ENCODE results near the gene BSCL2.

- TF ChIP-seq, protein P1, sequence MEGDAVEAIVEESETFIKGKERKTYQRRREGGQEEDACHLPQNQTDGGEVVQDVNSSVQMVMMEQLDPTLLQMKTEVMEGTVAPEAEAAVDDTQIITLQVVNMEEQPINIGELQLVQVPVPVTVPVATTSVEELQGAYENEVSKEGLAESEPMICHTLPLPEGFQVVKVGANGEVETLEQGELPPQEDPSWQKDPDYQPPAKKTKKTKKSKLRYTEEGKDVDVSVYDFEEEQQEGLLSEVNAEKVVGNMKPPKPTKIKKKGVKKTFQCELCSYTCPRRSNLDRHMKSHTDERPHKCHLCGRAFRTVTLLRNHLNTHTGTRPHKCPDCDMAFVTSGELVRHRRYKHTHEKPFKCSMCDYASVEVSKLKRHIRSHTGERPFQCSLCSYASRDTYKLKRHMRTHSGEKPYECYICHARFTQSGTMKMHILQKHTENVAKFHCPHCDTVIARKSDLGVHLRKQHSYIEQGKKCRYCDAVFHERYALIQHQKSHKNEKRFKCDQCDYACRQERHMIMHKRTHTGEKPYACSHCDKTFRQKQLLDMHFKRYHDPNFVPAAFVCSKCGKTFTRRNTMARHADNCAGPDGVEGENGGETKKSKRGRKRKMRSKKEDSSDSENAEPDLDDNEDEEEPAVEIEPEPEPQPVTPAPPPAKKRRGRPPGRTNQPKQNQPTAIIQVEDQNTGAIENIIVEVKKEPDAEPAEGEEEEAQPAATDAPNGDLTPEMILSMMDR (IDR thresholded peaks at IDR 0.05) = no peak
- TF ChIP-seq POLR2AphosphoS5 (IDR thresholded peaks at IDR 0.05) (no peak), POLR2A (IDR thresholded peaks at IDR 0.05) (no peak)
Measured at GRCh38 chr11:62645671-62645945, 61.6 kb downstream of the BSCL2 start.

All from breast epithelium (tissue), 3 donors.